ENCODE results near the gene DPEP2NB.
"Not testable (repeated sequence)": the region's sequence is repeated elsewhere in the genome, so short reads cannot be mapped to it uniquely, and the experiment has no call there.

GRCh38 chr16:68030108-68030507 is 14.4 kb upstream of the DPEP2NB start:
- not testable (repeated sequence) for TF ChIP-seq CTCF (IDR thresholded peaks at IDR 0.05; ENCODE audit: low read depth, low read length); EZH2phosphoT487 (IDR thresholded peaks at IDR 0.05; ENCODE audit: low read depth)

All from OCI-LY3 (cell line).